Type B pancreatic cell (in vitro differentiated cells): ENCODE data around the gene SERINC2. TPM values are rescaled to one million over a fixed set of nuclear protein-coding genes. Genes with fewer than 3 reads are reported as not detected.

Experiments
- DNase-seq: peaks from one replicate; pipeline ENCODE4 v3.0.0; 2021; ENCODE audit warnings: mixed read lengths; ENCODE audit not compliant: unreplicated experiment; ENCODE audit errors: extremely low spot score
- H3K27ac Mint-ChIP-seq: 2 replicates; pipeline ENCODE4 v1.8.0; 2021; ENCODE audit warnings: mild to moderate bottlenecking, mixed read lengths
- H3K27me3 Mint-ChIP-seq: 2 replicates; pipeline ENCODE4 v1.8.0; 2021; ENCODE audit warnings: mixed read lengths
- H3K36me3 Mint-ChIP-seq: 2 replicates; pipeline ENCODE4 v1.8.0; 2021; ENCODE audit warnings: mixed read lengths
- H3K4me1 Mint-ChIP-seq: one replicate; pipeline ENCODE4 v1.8.0; 2021; ENCODE audit warnings: mixed read lengths; ENCODE audit not compliant: unreplicated experiment
- H3K4me3 Mint-ChIP-seq: 2 replicates; pipeline ENCODE4 v1.8.0; 2021; ENCODE audit warnings: mild to moderate bottlenecking, mixed read lengths
- H3K9me3 Mint-ChIP-seq: 2 replicates; pipeline ENCODE4 v1.8.0; 2021; ENCODE audit warnings: mixed read lengths
- total RNA-seq: library from RNA; stranded (reverse); gene quantifications from 2 replicates; pipeline ENCODE4 v1.2.1, GENCODE V29; 2021; ENCODE audit warnings: low replicate concordance
- TF ChIP-seq, protein P1 (sequence below): fragments of 200-600 bp; sonication (generic); conservative IDR thresholded peaks from 2 replicates; pipeline ENCODE4 v1.5.0; 2021; ENCODE audit warnings: antibody characterized with exemption, mild to moderate bottlenecking

Gene SERINC2
- total RNA-seq, 1 donor from 2014 or later: 77.7 TPM

DNA sequence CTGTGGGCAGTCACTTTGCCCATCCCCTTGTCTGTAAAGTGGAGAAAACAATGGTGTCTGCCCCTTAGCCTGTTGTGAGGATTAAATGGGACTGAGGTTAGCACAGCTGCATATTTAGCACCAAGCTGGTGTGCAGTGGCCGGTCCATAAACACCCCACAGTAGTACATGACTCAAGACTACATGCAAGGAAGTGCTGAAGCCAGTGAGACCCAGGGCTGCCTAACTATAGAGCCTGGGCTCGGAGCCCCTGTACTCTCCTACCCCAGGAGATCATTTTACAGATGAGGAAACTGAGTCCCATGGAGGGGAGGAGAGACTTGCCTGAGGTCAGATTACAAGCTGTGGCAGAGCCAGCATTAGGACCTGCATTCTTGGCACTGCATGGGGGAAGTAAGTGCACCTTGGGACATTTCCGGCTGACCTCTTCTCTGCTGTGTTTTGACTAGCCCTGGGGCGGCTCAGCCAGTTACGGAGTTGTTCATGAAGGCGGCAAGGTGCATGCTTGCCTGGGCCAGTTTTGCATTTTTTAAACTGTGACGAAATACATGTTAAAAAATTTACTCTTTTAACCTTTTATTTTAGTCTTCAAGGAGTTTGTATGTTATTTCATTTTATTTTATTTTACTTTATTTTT lies 3.2 kb downstream of the SERINC2 start:
- peak overlapping the region; percentile 5 for H3K27ac Mint-ChIP-seq
- DNase-seq: no peak
- peak overlapping the region; percentile 98 for H3K4me3 Mint-ChIP-seq
- H3K27me3 Mint-ChIP-seq: peaks cover 17% of the 10 kb centered on the region
- H3K4me1 Mint-ChIP-seq: peaks cover 33% of the 10 kb centered on the region
- TF ChIP-seq, protein P1, sequence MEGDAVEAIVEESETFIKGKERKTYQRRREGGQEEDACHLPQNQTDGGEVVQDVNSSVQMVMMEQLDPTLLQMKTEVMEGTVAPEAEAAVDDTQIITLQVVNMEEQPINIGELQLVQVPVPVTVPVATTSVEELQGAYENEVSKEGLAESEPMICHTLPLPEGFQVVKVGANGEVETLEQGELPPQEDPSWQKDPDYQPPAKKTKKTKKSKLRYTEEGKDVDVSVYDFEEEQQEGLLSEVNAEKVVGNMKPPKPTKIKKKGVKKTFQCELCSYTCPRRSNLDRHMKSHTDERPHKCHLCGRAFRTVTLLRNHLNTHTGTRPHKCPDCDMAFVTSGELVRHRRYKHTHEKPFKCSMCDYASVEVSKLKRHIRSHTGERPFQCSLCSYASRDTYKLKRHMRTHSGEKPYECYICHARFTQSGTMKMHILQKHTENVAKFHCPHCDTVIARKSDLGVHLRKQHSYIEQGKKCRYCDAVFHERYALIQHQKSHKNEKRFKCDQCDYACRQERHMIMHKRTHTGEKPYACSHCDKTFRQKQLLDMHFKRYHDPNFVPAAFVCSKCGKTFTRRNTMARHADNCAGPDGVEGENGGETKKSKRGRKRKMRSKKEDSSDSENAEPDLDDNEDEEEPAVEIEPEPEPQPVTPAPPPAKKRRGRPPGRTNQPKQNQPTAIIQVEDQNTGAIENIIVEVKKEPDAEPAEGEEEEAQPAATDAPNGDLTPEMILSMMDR: no peak
- H3K9me3 Mint-ChIP-seq: no peaks in the 10 kb centered on the region
- H3K36me3 Mint-ChIP-seq: peaks cover 7% of the 10 kb centered on the region

DNA sequence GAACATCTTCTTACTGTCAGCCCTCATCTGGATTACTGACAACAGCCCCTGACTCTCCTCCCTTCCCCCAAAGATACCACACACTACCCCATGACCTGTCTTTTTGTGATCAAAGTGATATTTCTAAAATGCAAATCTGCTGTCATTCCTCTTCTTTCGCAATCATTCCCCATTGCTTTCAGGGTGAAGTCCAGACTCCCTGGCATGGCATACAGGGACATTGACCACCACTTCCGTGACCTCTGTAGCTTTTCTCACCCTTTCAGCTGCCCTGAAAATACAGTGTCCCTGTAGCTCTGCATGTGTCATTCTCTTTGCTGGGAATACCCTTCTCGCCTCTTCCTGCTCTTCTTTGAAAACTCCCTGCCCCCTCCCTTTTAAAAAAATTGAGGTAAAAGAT lies 4.1 kb downstream of the SERINC2 start:
- DNase-seq: no peak
- Mint-ChIP-seq H3K4me1 (peaks cover 33% of the 10 kb centered on the region), H3K36me3 (peaks cover 7% of the 10 kb centered on the region), H3K9me3 (no peaks in the 10 kb centered on the region), H3K27me3 (peaks cover 9% of the 10 kb centered on the region), H3K27ac (peak overlapping the region; percentile 31), H3K4me3 (peak overlapping the region; percentile 70)
- TF ChIP-seq, protein P1: no peak

DNA sequence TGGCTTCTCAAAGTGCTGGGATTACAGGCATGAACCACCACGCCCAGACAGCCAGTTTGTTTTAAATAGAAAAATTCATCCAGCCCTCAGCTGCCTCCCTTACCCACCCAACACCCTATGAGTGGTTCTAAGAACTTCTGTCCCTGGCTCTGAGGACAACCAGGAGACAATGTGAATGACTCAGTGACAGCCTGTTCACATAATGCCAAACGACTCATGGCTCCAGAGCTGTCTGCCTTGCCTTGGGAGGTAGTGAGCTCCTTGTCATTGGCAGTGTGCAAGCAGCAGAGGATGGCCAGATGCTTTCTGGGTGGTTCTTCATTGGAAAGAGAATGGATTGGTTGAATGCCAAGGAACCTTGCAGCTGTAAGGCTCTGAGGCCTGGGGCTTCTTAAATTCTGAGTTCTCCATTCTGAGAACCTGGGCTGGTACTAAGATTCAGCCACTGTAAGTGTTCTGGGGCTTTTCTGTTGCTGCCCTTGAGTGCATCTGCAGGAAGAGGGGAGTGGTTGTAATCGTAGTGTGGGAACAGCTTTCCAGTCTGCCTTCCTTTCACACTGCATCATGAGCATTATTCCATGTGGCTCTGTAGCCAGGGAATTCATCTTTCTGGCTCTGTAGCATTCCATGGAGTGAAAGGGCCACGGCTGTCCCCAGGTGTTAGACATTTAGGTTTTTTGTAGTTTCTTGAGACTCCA lies 5.8 kb downstream of the SERINC2 start:
- Mint-ChIP-seq H3K4me3 (no peak overlapping the region), H3K9me3 (no peaks in the 10 kb centered on the region), H3K27ac (no peak overlapping the region), H3K27me3 (peaks cover under 1% of the 10 kb centered on the region), H3K36me3 (peaks cover 7% of the 10 kb centered on the region), H3K4me1 (peaks cover 39% of the 10 kb centered on the region)
- TF ChIP-seq, protein P1: no peak
- no peak for DNase-seq

GRCh38 chr1:31420716-31421115 lies 7.7 kb downstream of the SERINC2 start:
- DNase-seq: no peak
- H3K27ac Mint-ChIP-seq: peak overlapping the region; percentile 40
- peaks cover 7% of the 10 kb centered on the region for H3K36me3 Mint-ChIP-seq
- peaks cover 24% of the 10 kb centered on the region for H3K4me1 Mint-ChIP-seq
- H3K4me3 Mint-ChIP-seq: no peak overlapping the region
- TF ChIP-seq, protein P1: no peak
- H3K27me3 Mint-ChIP-seq: no peaks in the 10 kb centered on the region
- H3K9me3 Mint-ChIP-seq: no peaks in the 10 kb centered on the region

DNA sequence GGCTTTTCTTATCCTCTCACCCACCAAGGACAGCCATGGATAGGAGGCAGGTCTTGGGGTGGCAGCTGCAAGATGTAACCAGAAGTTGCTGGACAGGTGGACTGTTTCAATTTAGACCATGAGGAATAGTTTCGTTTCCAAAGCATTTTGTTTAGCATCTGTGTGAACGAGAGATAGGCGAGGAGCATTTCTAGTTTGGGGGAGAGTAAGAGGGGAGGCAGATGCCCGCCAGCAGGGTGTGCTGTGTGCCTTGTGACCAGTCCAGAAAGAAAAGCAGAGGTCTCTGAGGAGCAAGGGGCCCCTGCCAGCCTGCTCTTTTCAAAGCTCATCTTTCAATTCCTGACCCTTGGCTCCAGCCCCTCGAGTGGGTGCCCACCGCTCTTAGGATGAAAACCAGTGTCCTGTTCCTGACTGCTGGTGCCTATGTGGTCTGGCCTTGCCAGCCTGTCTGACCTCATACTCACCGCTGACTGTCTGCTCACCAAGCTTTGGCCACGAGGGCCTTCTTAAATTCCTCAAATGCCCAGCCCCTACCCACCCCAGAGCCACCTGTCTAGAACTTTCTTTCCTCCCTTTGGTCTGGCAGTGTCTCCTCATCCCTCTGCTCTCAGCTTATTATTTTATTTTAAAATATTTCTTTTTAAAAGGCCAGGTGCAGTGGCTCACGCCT lies 8.5 kb downstream of the SERINC2 start:
- no peak for DNase-seq
- no peak overlapping the region for H3K4me3 Mint-ChIP-seq
- TF ChIP-seq, protein P1: peak; percentile 69
- H3K9me3 Mint-ChIP-seq: no peaks in the 10 kb centered on the region
- H3K27ac Mint-ChIP-seq: peak overlapping the region; percentile 40
- H3K36me3 Mint-ChIP-seq: peaks cover 7% of the 10 kb centered on the region
- no peaks in the 10 kb centered on the region for H3K27me3 Mint-ChIP-seq
- peaks cover 18% of the 10 kb centered on the region for H3K4me1 Mint-ChIP-seq
